GM12873 (cell line): ENCODE measurements around the gene JAKMIP1.

Source experiments
- TF ChIP-seq, protein P1 (sequence below): IDR thresholded peaks from 2 replicates; pipeline ENCODE4 v1.5.1; 2012; ENCODE audit warnings: low read depth, mild to moderate bottlenecking, moderate library complexity, low read length, control low read depth; ENCODE audit not compliant: insufficient read depth; ENCODE audit errors: missing control alignments

Gene JAKMIP1

DNA sequence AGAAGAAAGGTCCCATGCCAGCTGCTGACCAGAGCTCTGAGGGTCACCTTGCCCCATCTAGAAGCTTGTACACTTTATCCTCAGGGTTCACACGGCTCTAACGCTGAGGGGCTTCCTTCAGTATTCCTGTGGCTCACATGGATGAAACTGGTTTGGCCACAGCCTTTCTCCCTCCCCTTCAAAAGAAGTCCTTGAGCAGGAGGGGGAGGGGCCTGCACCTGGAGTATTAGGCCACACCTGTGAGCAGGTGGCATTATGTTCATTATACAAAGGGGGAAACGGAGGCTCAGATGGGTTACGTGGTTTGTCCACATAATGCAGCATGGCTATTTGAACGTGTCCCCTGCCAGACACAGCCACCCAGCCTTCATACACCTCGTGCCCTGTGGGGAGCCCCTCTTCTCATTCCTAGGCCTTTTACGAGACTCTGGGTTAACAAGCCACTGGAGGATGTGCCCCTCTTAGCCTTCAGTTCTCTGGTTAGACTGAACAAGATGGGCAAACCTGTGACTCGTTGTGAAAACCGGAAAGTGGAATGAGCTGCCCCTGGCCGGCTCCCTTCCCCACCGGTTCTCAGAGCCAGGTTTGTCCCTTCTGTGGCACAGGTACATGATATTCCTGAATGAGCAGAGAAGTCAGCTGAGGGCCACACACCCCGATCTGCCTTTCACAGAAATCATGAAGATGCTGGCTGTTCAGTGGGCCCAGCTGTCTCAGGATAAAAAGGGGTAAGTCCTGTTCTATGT lies 27.2 kb upstream of the JAKMIP1 start:
- TF ChIP-seq, protein P1, sequence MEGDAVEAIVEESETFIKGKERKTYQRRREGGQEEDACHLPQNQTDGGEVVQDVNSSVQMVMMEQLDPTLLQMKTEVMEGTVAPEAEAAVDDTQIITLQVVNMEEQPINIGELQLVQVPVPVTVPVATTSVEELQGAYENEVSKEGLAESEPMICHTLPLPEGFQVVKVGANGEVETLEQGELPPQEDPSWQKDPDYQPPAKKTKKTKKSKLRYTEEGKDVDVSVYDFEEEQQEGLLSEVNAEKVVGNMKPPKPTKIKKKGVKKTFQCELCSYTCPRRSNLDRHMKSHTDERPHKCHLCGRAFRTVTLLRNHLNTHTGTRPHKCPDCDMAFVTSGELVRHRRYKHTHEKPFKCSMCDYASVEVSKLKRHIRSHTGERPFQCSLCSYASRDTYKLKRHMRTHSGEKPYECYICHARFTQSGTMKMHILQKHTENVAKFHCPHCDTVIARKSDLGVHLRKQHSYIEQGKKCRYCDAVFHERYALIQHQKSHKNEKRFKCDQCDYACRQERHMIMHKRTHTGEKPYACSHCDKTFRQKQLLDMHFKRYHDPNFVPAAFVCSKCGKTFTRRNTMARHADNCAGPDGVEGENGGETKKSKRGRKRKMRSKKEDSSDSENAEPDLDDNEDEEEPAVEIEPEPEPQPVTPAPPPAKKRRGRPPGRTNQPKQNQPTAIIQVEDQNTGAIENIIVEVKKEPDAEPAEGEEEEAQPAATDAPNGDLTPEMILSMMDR = no peak

DNA sequence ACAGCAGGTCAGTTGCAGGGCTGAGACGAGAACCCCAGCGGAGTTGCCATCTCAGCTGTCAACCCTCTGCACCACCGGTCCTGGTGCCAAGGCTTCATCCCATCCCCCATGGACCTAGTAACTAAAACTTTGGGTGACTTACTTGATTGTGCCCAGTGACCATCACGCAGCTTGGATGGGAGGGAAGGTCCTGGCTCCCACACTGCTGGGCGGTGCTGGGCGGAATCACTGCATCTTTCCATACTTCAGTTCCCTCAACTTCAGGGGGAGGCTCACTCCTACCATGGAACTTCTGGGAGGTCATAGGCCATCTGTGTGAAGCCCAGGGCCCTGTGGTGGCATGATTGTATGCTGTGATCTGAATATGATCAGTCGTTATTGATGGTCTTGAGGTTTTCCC lies 26.2 kb upstream of the JAKMIP1 start:
- TF ChIP-seq, protein P1 = no peak

DNA sequence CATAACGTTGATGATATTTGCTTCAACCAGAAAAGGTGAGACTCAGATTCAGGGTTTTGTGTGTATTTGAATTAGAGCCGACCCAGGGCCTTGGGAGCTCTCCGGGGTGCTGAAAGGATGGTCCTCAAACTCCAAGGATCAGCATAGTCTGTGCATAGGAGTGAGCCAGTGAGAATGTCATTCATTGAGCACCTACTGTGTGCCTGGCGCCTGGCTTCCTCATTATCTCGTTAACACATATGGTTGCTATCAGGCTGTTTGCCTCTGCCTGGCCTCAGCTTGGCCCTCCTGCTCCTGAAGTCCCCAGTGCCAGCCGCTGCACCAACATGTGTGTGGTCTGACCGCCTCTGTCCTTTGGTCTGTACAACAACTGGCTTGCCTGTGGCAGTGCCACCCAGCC lies 25.1 kb upstream of the JAKMIP1 start:
- TF ChIP-seq, protein P1 = no peak

DNA sequence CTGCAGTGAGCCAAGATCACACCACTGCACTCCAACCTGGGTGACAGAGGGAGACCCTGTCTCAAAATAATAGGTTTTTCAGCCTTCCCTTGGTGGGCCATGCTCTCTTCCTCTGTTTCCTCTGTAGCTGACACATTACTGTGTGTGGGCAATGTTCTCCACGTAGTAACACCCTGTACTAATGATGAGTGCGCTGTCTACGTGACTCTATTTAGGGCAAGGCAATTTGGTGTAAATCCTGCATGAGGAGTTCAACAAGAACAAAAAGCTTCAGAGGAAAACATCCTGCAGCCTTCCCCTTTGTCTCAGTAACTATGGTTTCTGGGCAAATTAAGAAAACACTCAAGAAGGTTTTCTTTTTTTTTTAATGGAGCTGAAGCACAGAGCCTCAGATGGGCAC lies 24.4 kb upstream of the JAKMIP1 start:
- TF ChIP-seq, protein P1 = no peak

DNA sequence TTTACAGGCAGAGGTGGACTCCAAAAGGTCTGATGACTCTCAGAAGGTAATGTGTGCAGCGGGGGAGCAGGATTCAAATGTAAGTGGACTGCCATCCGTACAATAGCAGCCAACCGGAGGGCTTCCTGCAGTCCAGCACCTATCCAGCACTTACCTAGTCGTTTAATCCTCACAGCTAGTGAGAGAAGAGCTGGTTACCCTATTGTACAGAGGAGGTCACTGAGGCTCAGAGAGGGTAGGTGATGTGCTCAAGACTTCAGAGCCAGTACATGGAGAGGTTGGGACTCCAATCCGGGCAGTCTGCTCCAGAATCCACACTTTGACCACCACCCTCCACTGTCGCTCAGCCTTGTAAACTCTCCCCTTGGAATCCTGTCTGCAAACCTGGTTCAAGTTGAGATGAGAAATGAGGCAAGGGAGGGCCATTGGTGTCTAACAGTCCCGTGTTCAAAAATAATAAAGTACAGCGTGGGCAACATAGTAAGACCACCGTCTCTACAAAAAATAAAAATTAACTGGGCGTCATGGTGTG lies 22.5 kb upstream of the JAKMIP1 start:
- TF ChIP-seq, protein P1 = no peak

DNA sequence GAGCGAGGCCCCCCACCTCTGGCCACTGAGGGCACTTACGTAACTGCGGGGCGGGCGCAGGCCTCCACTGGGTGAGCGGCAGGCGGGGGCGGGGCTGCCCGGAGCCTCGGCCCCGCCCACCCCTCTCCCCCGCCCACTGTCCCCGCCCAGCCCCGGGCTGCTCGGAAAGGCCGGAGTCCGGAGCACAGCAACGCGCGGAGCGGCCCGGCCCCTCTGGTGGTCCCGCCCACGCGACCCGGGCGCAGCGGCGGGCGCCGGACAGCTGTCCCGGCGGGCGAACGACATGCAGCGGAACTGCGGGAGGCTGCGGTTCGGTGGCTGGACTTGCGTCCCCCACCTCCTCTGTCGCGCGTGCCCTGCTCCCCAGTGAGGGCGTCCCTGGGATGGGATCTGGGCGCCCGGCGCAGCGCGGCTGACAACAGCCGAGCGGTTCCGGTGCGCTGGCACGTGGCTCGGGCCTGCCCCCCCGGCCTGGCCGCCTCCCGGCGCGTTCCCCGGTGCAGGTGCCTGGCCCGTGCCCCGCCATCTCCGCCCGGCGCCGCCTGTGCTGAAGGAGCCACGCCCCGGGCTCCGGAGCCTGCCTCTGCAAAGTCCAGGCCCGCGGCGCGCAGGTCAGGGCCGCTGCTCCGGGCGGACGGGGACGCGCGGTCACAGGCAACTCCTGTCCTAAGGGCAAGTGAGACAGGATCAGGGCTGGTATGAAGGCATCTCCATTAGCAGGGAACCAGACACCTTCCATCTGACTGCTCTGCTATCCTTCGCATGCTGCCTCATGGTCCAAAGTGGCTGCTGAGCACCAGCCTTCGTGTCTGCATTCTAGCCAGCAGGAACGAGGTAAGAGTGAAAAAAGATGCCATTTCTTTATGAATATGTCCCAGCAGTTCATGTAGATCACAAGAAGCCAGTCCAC lies 21.8 kb upstream of the JAKMIP1 start:
- TF ChIP-seq, protein P1 = no peak

DNA sequence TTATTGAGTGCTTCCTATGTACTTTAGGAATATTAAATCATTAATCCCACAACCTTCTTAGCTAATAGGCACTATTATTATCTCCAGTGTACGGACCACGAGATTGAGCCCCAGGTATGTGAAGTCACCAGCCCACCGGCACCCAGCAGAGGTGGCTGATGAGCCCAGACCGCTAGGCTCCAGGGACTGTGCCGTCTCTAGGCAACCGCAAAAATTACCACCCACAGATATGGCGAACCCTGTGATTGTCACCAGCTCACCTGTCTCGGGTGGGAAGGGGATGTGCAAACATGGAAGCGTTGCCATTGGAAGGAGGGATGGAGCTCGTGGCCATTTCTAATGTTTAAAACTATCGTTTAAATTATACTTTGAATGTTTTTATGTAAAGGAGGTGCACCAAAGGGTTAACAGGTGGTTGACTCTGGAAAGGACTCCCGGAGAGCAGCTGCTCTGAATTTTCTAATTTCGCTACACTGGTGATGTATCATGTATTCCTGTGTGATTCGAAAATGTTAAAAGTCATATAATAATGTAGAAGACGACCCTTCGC lies 21.0 kb upstream of the JAKMIP1 start:
- TF ChIP-seq, protein P1 = no peak
